ENCODE results near the gene PSMB11. TPM values are rescaled to one million over a fixed set of nuclear protein-coding genes. Genes with fewer than 3 reads are reported as not detected.

Gene PSMB11
- polyA plus RNA-seq, 10 donors = not detected

GRCh38 chr14:23079716-23080115 lies 37.7 kb downstream of the PSMB11 start:
- DNase-seq = no peak

GRCh38 chr14:23080474-23080873 lies 38.5 kb downstream of the PSMB11 start:
- no peak for DNase-seq

GRCh38 chr14:23085458-23085857 lies 43.4 kb downstream of the PSMB11 start:
- no peak for DNase-seq

GRCh38 chr14:23086565-23086964 lies 44.6 kb downstream of the PSMB11 start:
- DNase-seq = no peak

GRCh38 chr14:23089498-23090253 lies 47.7 kb downstream of the PSMB11 start:
- DNase-seq = no peak

GRCh38 chr14:23090254-23090636 lies 48.2 kb downstream of the PSMB11 start:
- DNase-seq = no peak

- DNase-seq = no peak
Measured at GRCh38 chr14:23091294-23092225, 49.5 kb downstream of the PSMB11 start.

GRCh38 chr14:23093104-23093503 lies 51.1 kb downstream of the PSMB11 start:
- DNase-seq = no peak

GRCh38 chr14:23093526-23093925 lies 51.5 kb downstream of the PSMB11 start:
- DNase-seq = no peak

Other genes with a start within 250 kb of the PSMB11 start
- gene SLC7A7, start 226.8 kb upstream of the PSMB11 start, polyA plus RNA-seq (ENCODE audit: insufficient read length in 10 of 10) = 10 to 100 TPM; 19.5 to 31.4 (median 25.9) TPM
- gene MRPL52, start 212.3 kb upstream of the PSMB11 start, polyA plus RNA-seq (ENCODE audit: insufficient read length in 10 of 10) = 10 to 100 TPM; 52.4 to 74.3 (median 64.1) TPM
- gene MMP14, start 205.6 kb upstream of the PSMB11 start, polyA plus RNA-seq (ENCODE audit: insufficient read length in 10 of 10) = 100 to 1,000 TPM; 138 to 238 (median 186) TPM
- gene LRP10, start 170.5 kb upstream of the PSMB11 start, polyA plus RNA-seq (ENCODE audit: insufficient read length in 10 of 10) = 10 to 100 TPM; 31.1 to 47.0 (median 41.9) TPM
- gene REM2, start 159.0 kb upstream of the PSMB11 start, polyA plus RNA-seq (ENCODE audit: insufficient read length in 10 of 10) = under 1 TPM in 8 of 10 donors, not detected in 2; 0.09 to 0.16 (median 0.13) TPM
- 10 to 100 TPM; 49.2 to 64.7 (median 54.2) TPM for gene RBM23, start 123.1 kb upstream of the PSMB11 start, polyA plus RNA-seq (ENCODE audit: insufficient read length in 10 of 10)
- gene PRMT5, start 112.8 kb upstream of the PSMB11 start, polyA plus RNA-seq (ENCODE audit: insufficient read length in 10 of 10) = 10 to 100 TPM; 50.8 to 88.7 (median 68.7) TPM
- 10 to 100 TPM; 28.3 to 43.9 (median 36.7) TPM for gene HAUS4, start 85.1 kb upstream of the PSMB11 start, polyA plus RNA-seq (ENCODE audit: insufficient read length in 10 of 10)
- 10 to 100 TPM; 27.1 to 54.6 (median 41.4) TPM for gene AJUBA, start 59.7 kb upstream of the PSMB11 start, polyA plus RNA-seq (ENCODE audit: insufficient read length in 10 of 10)
- gene C14orf93, start 32.1 kb upstream of the PSMB11 start, polyA plus RNA-seq (ENCODE audit: insufficient read length in 10 of 10) = 10 to 100 TPM in 6 of 10 donors, 1 to 10 TPM in 4; 8.4 to 13.8 (median 10.5) TPM
- 100 to 1,000 TPM; 181 to 282 (median 212) TPM for gene PSMB5, start 7.3 kb upstream of the PSMB11 start, polyA plus RNA-seq (ENCODE audit: insufficient read length in 10 of 10)
- 1 to 10 TPM; 2.8 to 5.5 (median 3.8) TPM for gene CDH24, start 15.3 kb downstream of the PSMB11 start, polyA plus RNA-seq (ENCODE audit: insufficient read length in 10 of 10)
- gene ACIN1, start 52.9 kb downstream of the PSMB11 start, polyA plus RNA-seq (ENCODE audit: insufficient read length in 10 of 10) = 100 to 1,000 TPM; 103 to 183 (median 143) TPM
- 10 to 100 TPM; 43.6 to 66.0 (median 52.5) TPM for gene C14orf119, start 53.3 kb downstream of the PSMB11 start, polyA plus RNA-seq (ENCODE audit: insufficient read length in 10 of 10)
- gene CIROP, start 62.8 kb downstream of the PSMB11 start, polyA plus RNA-seq (ENCODE audit: insufficient read length in 10 of 10) = not detected
- under 1 TPM in 6 of 10 donors, not detected in 4; 0.13 to 0.25 (median 0.18) TPM for gene CEBPE, start 77.0 kb downstream of the PSMB11 start, polyA plus RNA-seq (ENCODE audit: insufficient read length in 10 of 10)
- gene SLC7A8, start 141.4 kb downstream of the PSMB11 start, polyA plus RNA-seq (ENCODE audit: insufficient read length in 10 of 10) = 10 to 100 TPM in 2 of 10 donors, 1 to 10 TPM in 8; 3.5 to 15.3 (median 4.0) TPM
- under 1 TPM in 3 of 10 donors, not detected in 7; 0.28 to 0.80 (median 0.35) TPM for gene RNF212B, start 195.7 kb downstream of the PSMB11 start, polyA plus RNA-seq (ENCODE audit: insufficient read length in 10 of 10)
- gene HOMEZ, start 243.9 kb downstream of the PSMB11 start, polyA plus RNA-seq (ENCODE audit: insufficient read length in 10 of 10) = 10 to 100 TPM in 5 of 10 donors, 1 to 10 TPM in 5; 8.1 to 11.5 (median 9.8) TPM